NCI-H510A (cell line): ENCODE results near the gene NUTM2A.
"Not testable (repeated sequence)": the region's sequence is repeated elsewhere in the genome, so short reads cannot be mapped to it uniquely, and the experiment has no call there.

Experiments
- DNase-seq: peaks from one replicate; lab custom pipeline; 2025; lab: John Stamatoyannopoulos, UW

Gene NUTM2A

GRCh38 chr10:87225148-87225547 lies at the start of gene NUTM2A:
TSS of gene NUTM2A (plus strand) at chr10:87225448. CDS start at chr10:87225831, 383 bp downstream.
- DNase-seq, result not testable (repeated sequence)

GRCh38 chr10:87177587-87177986 lies 47.7 kb upstream of the NUTM2A start:
- not testable (repeated sequence) for DNase-seq

GRCh38 chr10:87184421-87184820 lies 40.8 kb upstream of the NUTM2A start:
- not testable (repeated sequence) for DNase-seq

- not testable (repeated sequence) for DNase-seq
Measured at GRCh38 chr10:87186016-87186415, 39.2 kb upstream of the NUTM2A start.

- not testable (repeated sequence) for DNase-seq
Measured at GRCh38 chr10:87187573-87187972, 37.7 kb upstream of the NUTM2A start.

GRCh38 chr10:87191841-87192240 lies 33.4 kb upstream of the NUTM2A start:
- DNase-seq, result not testable (repeated sequence)

GRCh38 chr10:87200924-87201323 lies 24.3 kb upstream of the NUTM2A start:
- not testable (repeated sequence) for DNase-seq

- not testable (repeated sequence) for DNase-seq
Measured at GRCh38 chr10:87204801-87205200, 20.4 kb upstream of the NUTM2A start.

GRCh38 chr10:87206922-87207321 lies 18.3 kb upstream of the NUTM2A start:
- DNase-seq, result not testable (repeated sequence)

- DNase-seq, result not testable (repeated sequence)
Measured at GRCh38 chr10:87210309-87210708, 14.9 kb upstream of the NUTM2A start.

GRCh38 chr10:87211848-87212247 lies 13.4 kb upstream of the NUTM2A start:
- not testable (repeated sequence) for DNase-seq

- DNase-seq, result not testable (repeated sequence)
Measured at GRCh38 chr10:87213150-87213765, 12.0 kb upstream of the NUTM2A start.

- not testable (repeated sequence) for DNase-seq
Measured at GRCh38 chr10:87213806-87214205, 11.4 kb upstream of the NUTM2A start.

- DNase-seq, result not testable (repeated sequence)
Measured at GRCh38 chr10:87216120-87216519, 9.1 kb upstream of the NUTM2A start.

- not testable (repeated sequence) for DNase-seq
Measured at GRCh38 chr10:87219370-87219769, 5.9 kb upstream of the NUTM2A start.

- not testable (repeated sequence) for DNase-seq
Measured at GRCh38 chr10:87222789-87223188, 2.5 kb upstream of the NUTM2A start.

- DNase-seq, result not testable (repeated sequence)
Measured at GRCh38 chr10:87228247-87228646, 3.0 kb downstream of the NUTM2A start.

- not testable (repeated sequence) for DNase-seq
Measured at GRCh38 chr10:87229211-87229610, 4.0 kb downstream of the NUTM2A start.

- not testable (repeated sequence) for DNase-seq
Measured at GRCh38 chr10:87234854-87235253, 9.6 kb downstream of the NUTM2A start.

GRCh38 chr10:87237244-87237643 lies 12.0 kb downstream of the NUTM2A start:
- DNase-seq, result not testable (repeated sequence)

- not testable (repeated sequence) for DNase-seq
Measured at GRCh38 chr10:87239346-87239808, 14.1 kb downstream of the NUTM2A start.

- DNase-seq, result not testable (repeated sequence)
Measured at GRCh38 chr10:87242192-87242591, 16.9 kb downstream of the NUTM2A start.

- not testable (repeated sequence) for DNase-seq
Measured at GRCh38 chr10:87247335-87247734, 22.1 kb downstream of the NUTM2A start.
